Kidney (tissue), 14 donors: Measurements from ENCODE around the gene ZNF148. TPM values are rescaled to one million over a fixed set of nuclear protein-coding genes. Genes with fewer than 3 reads are reported as not detected.

ENCODE experiments used
- DNase-seq, 5 donors: peaks; one replicate each; pipeline ENCODE4 v3.0.0-alpha.2; 2013 to 2020
- FAIRE-seq: peaks from 2 replicates; lab custom pipeline; 2012; peaks lifted over from hg19 to GRCh38; lab: Jason Lieb, UNC
- H3K27ac ChIP-seq, 2 donors: one replicate each; pipeline ENCODE4 v1.7.0; 2013; ENCODE audit warnings: low read depth in 2 of 2, low read length in 2 of 2, inconsistent platforms in 1 of 2
- H3K27me3 ChIP-seq: one replicate; pipeline ENCODE4 v1.7.1; 2013; ENCODE audit warnings: low read length, inconsistent platforms; ENCODE audit not compliant: control insufficient read depth, insufficient read depth
- H3K36me3 ChIP-seq, 3 donors: one replicate each; pipeline versions ENCODE4 v1.7.0 to v1.7.1; 2013; ENCODE audit warnings: low read length in 3 of 3, control low read depth in 1 of 3, inconsistent platforms in 1 of 3; ENCODE audit not compliant: insufficient read depth in 3 of 3, control insufficient read depth in 2 of 3
- H3K4me1 ChIP-seq, 3 donors: one replicate each; pipeline versions ENCODE4 v1.7.0 to v1.7.1; 2013; ENCODE audit warnings: low read length in 3 of 3, inconsistent platforms in 1 of 3, low read depth in 1 of 3; ENCODE audit not compliant: control insufficient read depth in 2 of 3, insufficient read depth in 2 of 3
- H3K4me3 ChIP-seq, 3 donors: one replicate each; pipeline versions ENCODE4 v1.7.0 to v1.8.1; 2013; ENCODE audit warnings: low read length in 3 of 3, control low read depth in 1 of 3, inconsistent platforms in 1 of 3
- H3K9ac ChIP-seq, 3 donors: one replicate each; pipeline versions ENCODE4 v1.7.0 to v1.7.1; 2013; ENCODE audit warnings: low read length in 3 of 3, control low read depth in 1 of 3, inconsistent platforms in 1 of 3
- H3K9me3 ChIP-seq, 3 donors: one replicate each; pipeline versions ENCODE4 v1.7.0 to v1.7.1; 2013; ENCODE audit warnings: low read length in 3 of 3, control low read depth in 1 of 3, inconsistent platforms in 1 of 3; ENCODE audit not compliant: control insufficient read depth in 2 of 3, insufficient read depth in 1 of 3
- CTCF ChIP-seq: IDR thresholded peaks from 3 replicates; pipeline ENCODE4 v1.5.1; 2012; ENCODE audit warnings: mild to moderate bottlenecking, moderate library complexity, borderline replicate concordance; ENCODE audit not compliant: insufficient read depth; ENCODE audit errors: extremely low read depth
- intact Hi-C: fragments of 100-400 bp; cut with DNase I; formaldehyde crosslinking; loops from one replicate; pipeline ENCODE4 v1.11.1; 2022
- polyA plus RNA-seq: library from polyadenylated mRNA; stranded (reverse); fragments of 350-450 nt; fragmentation: Illumina TruSeq; extraction: RNeasy Lipid Tissue Mini Kit (QIAGEN cat#74804); gene quantifications from one replicate; pipeline ENCODE4 v1.2.3, GENCODE V29; 2014; ENCODE audit warnings: low read depth, low replicate concordance; ENCODE audit not compliant: insufficient read depth
- total RNA-seq: library from RNA; stranded (reverse); fragmentation: NEBNext Ultra II Directional; extraction: Animal tissue kit (Norgen Biotek cat#: 25700); gene quantifications from one replicate; pipeline ENCODE4 v1.2.1, GENCODE V29; 2021
- donor health status: control.
- donor health status: control.
- donor health status: control.
- donor health status: control.
- donor health status: control.
- donor health status: DM: yes; HTN: yes; CAD: no.
- donor health status: Normal renal cell carcinoma (clear cell type).

The ZNF148 gene
- total and polyA plus RNA-seq, 2 donors from 2014 or later = 5.4 to 74.4 TPM

GRCh38 chr3:125340121-125340520 lies 35.0 kb downstream of the ZNF148 start:
- Histone ChIP-seq H3K27ac (no peak overlapping the region), H3K36me3 (no peaks in the 10 kb centered on the region), H3K9me3 (no peaks in the 10 kb centered on the region), H3K4me3 (no peak overlapping the region), H3K27me3 (no peaks in the 10 kb centered on the region), H3K4me1 (peaks cover 0 to 12% (median 6%) of the 10 kb centered on the region in 3 donors), H3K9ac (no peak overlapping the region)
- intact Hi-C loops = no loop called here
- no peak for DNase-seq
- TF ChIP-seq CTCF = no peak
- no peak for FAIRE-seq

GRCh38 chr3:125337506-125337905 lies 37.6 kb downstream of the ZNF148 start:
- H3K9me3 ChIP-seq = peaks cover 0 to 2% (median 0%) of the 10 kb centered on the region in 3 donors
- H3K4me3 ChIP-seq = no peak overlapping the region
- intact Hi-C loops = no loop called here
- DNase-seq = no peak
- no peak overlapping the region for H3K27ac ChIP-seq
- H3K9ac ChIP-seq = no peak overlapping the region
- H3K27me3 ChIP-seq = no peaks in the 10 kb centered on the region
- no peak for FAIRE-seq
- TF ChIP-seq CTCF = no peak
- H3K36me3 ChIP-seq = no peaks in the 10 kb centered on the region
- peaks cover 0 to 10% (median 6%) of the 10 kb centered on the region in 3 donors for H3K4me1 ChIP-seq

GRCh38 chr3:125334675-125335560 lies 40.2 kb downstream of the ZNF148 start:
- Histone ChIP-seq H3K4me3 (no peak overlapping the region), H3K4me1 (peaks cover 0 to 17% (median 6%) of the 10 kb centered on the region in 3 donors), H3K9ac (no peak overlapping the region), H3K9me3 (peaks cover 0 to 4% (median 0%) of the 10 kb centered on the region in 3 donors), H3K27ac (no peak overlapping the region), H3K36me3 (no peaks in the 10 kb centered on the region), H3K27me3 (no peaks in the 10 kb centered on the region)
- no peak for TF ChIP-seq CTCF
- intact Hi-C loops = no loop called here
- DNase-seq (no peak), FAIRE-seq (no peak)
